HepG2 (cell line): ENCODE measurements around the gene PCNA. TPM values are rescaled to one million over a fixed set of nuclear protein-coding genes. Genes with fewer than 3 reads are reported as not detected.

Source experiments
- GPN1 ChIP-seq: sonication (generic); formaldehyde crosslinking; IDR thresholded peaks from 2 replicates; pipeline ENCODE4 v1.5.1; 2020; ENCODE audit warnings: missing genetic modification reagents, borderline replicate concordance
- SKIL ChIP-seq: sonication (generic); formaldehyde crosslinking; IDR thresholded peaks from 2 replicates; pipeline ENCODE4 v1.8.0; 2022; ENCODE audit warnings: missing genetic modification reagents, mild to moderate bottlenecking, moderate library complexity, borderline replicate concordance
- SMARCC2 ChIP-seq: fragments of 450-650 bp; IDR thresholded peaks from 2 replicates; pipeline ENCODE4 v1.6.1; 2017; ENCODE audit warnings: antibody characterized with exemption, mild to moderate bottlenecking
- SP5 ChIP-seq: IDR thresholded peaks from 2 replicates; pipeline ENCODE4 v1.6.1; 2016; ENCODE audit warnings: low read depth, borderline replicate concordance
- THYN1 ChIP-seq: sonication (generic); formaldehyde crosslinking; IDR thresholded peaks from 2 replicates; pipeline ENCODE4 v1.8.1; 2023; ENCODE audit warnings: low read depth, mild to moderate bottlenecking, moderate library complexity, missing genetic modification reagents, borderline replicate concordance
- ZBED4 ChIP-seq: sonication (generic); formaldehyde crosslinking; IDR thresholded peaks from 2 replicates; pipeline ENCODE4 v1.4.0; 2020; ENCODE audit warnings: missing genetic modification reagents, borderline replicate concordance
- ZNF496 ChIP-seq: sonication (generic); formaldehyde crosslinking; IDR thresholded peaks from 2 replicates; pipeline ENCODE4 v1.8.1; 2023; ENCODE audit warnings: mild to moderate bottlenecking, moderate library complexity, missing genetic modification reagents; ENCODE audit not compliant: insufficient replicate concordance
- ZNF503 ChIP-seq: sonication (generic); formaldehyde crosslinking; IDR thresholded peaks from 2 replicates; pipeline ENCODE4 v1.4.0; 2020; ENCODE audit warnings: missing genetic modification reagents
- ZNF619 ChIP-seq: sonication (generic); formaldehyde crosslinking; IDR thresholded peaks from 2 replicates; pipeline ENCODE4 v1.4.0; 2020; ENCODE audit warnings: mild to moderate bottlenecking, missing genetic modification reagents
- ZNF883 ChIP-seq: sonication (generic); formaldehyde crosslinking; IDR thresholded peaks from 2 replicates; pipeline ENCODE4 v1.5.1; 2020; ENCODE audit warnings: mild to moderate bottlenecking, missing genetic modification reagents; ENCODE audit errors: not compliant biosample characterization
- ZNF891 ChIP-seq: sonication (generic); formaldehyde crosslinking; IDR thresholded peaks from 2 replicates; pipeline ENCODE4 v1.5.0; 2020; ENCODE audit warnings: mild to moderate bottlenecking, missing genetic modification reagents
- polyA plus RNA-seq, 8 experiments: library from polyadenylated mRNA; depleted of rRNA in 3 of 8; stranded (reverse) in 7 of 8; unstranded in 1 of 8; fragments of >200 nt; fragmentation: Illumina TruSeq in 4 of 8; extraction: Trizol in 4 of 8; gene quantifications; 2 replicates each; pipeline versions ENCODE4 v1.2.1 to v1.2.3, GENCODE V29; 2011 to 2016; ENCODE audit warnings: low read depth in 4 of 8, missing spikeins in 1 of 8, mixed read lengths in 1 of 8; ENCODE audit not compliant: insufficient read depth in 1 of 8
- total RNA-seq, 5 experiments: library from RNA; depleted of rRNA; stranded (reverse); fragments of >200 nt; fragmentation: Illumina TruSeq; extraction: Trizol; gene quantifications; 2 replicates each; pipeline ENCODE4 v1.2.3, GENCODE V29; 2016; ENCODE audit warnings: low read depth in 1 of 5
- TF ChIP-seq, protein P1 (sequence below): sonication (generic); formaldehyde crosslinking; IDR thresholded peaks from 2 replicates; pipeline ENCODE4 v1.4.0; 2020; ENCODE audit warnings: mild to moderate bottlenecking, missing genetic modification reagents
- TF ChIP-seq, protein P2 (sequence below), 2 experiments: sonication (generic) in 1 of 2; formaldehyde crosslinking in 1 of 2; IDR thresholded peaks; 2 replicates each; pipeline versions ENCODE4 v1.5.1 to v1.6.1; 2011 to 2020; ENCODE audit warnings: borderline replicate concordance in 1 of 2, low read depth in 1 of 2, low read length in 1 of 2, mild to moderate bottlenecking in 1 of 2, missing genetic modification reagents in 1 of 2, moderate library complexity in 1 of 2

PCNA gene
- total and polyA plus RNA-seq, 2 of the 13 experiments (the other 11 are each of a cell fraction or from before 2014, with no cell fraction given) = 229 to 655 TPM

DNA sequence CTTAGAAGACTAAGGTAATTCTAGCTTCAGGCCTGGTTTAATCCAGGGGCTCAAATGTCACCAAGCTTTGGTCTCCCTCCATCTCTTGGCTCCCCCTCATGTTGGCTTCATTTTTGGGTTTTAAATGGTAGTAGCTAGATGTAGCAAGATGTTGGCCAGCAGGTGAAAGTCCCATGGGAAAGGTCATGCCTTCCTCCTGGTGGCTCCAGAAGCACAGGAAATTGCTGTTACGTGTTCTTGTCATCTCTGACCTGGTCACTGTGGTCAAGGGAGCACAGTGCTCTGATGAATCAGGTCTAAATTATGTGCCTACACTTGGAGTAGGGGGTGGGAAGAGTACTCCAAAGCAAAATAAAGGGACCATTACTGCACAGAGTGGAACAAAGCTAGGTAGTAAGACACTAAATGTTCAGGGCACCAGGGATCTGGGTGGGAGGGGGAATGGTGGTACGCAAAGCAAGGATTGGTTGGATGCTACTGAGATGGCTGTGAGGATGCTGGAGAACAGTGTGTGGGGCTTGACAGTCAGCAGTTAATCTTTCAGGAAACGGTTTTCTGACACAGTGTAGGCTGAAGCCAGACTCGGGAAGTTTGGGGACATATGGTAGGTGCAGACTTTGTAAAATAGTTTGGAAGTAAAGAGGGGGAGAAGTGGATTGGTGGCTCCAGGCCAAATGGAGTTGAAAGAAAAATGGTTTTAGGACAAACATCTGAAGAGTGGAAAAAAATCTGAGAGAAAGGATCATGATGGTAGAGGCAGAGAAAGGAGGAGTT, 37.1 kb upstream of the PCNA start (continued):
- TF ChIP-seq, protein P1, sequence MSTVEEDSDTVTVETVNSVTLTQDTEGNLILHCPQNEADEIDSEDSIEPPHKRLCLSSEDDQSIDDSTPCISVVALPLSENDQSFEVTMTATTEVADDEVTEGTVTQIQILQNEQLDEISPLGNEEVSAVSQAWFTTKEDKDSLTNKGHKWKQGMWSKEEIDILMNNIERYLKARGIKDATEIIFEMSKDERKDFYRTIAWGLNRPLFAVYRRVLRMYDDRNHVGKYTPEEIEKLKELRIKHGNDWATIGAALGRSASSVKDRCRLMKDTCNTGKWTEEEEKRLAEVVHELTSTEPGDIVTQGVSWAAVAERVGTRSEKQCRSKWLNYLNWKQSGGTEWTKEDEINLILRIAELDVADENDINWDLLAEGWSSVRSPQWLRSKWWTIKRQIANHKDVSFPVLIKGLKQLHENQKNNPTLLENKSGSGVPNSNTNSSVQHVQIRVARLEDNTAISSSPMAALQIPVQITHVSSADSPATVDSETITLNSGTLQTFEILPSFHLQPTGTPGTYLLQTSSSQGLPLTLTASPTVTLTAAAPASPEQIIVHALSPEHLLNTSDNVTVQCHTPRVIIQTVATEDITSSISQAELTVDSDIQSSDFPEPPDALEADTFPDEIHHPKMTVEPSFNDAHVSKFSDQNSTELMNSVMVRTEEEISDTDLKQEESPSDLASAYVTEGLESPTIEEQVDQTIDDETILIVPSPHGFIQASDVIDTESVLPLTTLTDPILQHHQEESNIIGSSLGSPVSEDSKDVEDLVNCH (CRISPR knock-in tag) = no peak
- TF ChIP-seq ZNF503 (CRISPR knock-in tag) = no peak
- no peak for TF ChIP-seq THYN1
- TF ChIP-seq ZNF883 = no peak
- no peak for TF ChIP-seq SMARCC2
- TF ChIP-seq SP5 (CRISPR knock-in tag) = no peak
- TF ChIP-seq ZBED4 (CRISPR knock-in tag) = no peak
- no peak for TF ChIP-seq GPN1 (CRISPR knock-in tag)
- no peak for TF ChIP-seq ZNF619 (CRISPR knock-in tag)
- TF ChIP-seq ZNF496 (CRISPR knock-in tag) = no peak
- TF ChIP-seq, protein P2, sequence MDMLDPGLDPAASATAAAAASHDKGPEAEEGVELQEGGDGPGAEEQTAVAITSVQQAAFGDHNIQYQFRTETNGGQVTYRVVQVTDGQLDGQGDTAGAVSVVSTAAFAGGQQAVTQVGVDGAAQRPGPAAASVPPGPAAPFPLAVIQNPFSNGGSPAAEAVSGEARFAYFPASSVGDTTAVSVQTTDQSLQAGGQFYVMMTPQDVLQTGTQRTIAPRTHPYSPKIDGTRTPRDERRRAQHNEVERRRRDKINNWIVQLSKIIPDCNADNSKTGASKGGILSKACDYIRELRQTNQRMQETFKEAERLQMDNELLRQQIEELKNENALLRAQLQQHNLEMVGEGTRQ (IDR thresholded peaks at IDR 0.05; ENCODE audit: low read depth, low read length) = no peak
- TF ChIP-seq, protein P2 (CRISPR knock-in tag; IDR thresholded peaks at IDR 0.05; ENCODE audit: borderline replicate concordance) = no peak
- no peak; the same call in 1 of the 2 replicates for TF ChIP-seq ZNF891 (CRISPR knock-in tag)
- no peak for TF ChIP-seq SKIL
